Measurements from ENCODE around the gene DAO.

DNA sequence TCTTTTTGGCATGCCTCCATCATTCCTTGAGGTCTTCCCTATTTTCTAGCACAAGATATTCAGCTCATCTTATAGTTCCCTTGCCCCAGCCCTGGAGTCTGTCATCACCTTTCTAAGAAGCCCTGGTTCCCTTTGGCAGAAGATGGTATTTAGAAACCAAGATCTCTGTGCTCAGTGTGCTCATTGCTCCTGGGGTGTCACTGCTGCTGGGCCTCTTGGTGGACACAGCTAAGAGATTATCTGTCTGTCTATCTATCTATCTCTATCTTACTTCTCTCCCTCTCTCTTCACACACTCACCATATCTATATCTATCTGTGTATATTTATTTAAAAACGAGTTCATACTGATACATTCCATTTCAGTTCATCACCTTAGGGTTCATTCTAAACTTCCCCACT is 67.2 kb downstream of the DAO start:
- TF ChIP-seq, protein P1, sequence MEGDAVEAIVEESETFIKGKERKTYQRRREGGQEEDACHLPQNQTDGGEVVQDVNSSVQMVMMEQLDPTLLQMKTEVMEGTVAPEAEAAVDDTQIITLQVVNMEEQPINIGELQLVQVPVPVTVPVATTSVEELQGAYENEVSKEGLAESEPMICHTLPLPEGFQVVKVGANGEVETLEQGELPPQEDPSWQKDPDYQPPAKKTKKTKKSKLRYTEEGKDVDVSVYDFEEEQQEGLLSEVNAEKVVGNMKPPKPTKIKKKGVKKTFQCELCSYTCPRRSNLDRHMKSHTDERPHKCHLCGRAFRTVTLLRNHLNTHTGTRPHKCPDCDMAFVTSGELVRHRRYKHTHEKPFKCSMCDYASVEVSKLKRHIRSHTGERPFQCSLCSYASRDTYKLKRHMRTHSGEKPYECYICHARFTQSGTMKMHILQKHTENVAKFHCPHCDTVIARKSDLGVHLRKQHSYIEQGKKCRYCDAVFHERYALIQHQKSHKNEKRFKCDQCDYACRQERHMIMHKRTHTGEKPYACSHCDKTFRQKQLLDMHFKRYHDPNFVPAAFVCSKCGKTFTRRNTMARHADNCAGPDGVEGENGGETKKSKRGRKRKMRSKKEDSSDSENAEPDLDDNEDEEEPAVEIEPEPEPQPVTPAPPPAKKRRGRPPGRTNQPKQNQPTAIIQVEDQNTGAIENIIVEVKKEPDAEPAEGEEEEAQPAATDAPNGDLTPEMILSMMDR (conservative IDR thresholded peaks at IDR 0.05; ENCODE audit: low read depth, low read length), result no peak
- no peak for TF ChIP-seq EZH2 (IDR thresholded peaks at IDR 0.05; ENCODE audit: borderline replicate concordance, low read depth, low read length, poor library complexity, severe bottlenecking)
